Left lung (tissue), 10 donors: ENCODE results near the gene RPS21. TPM values are rescaled to one million over a fixed set of nuclear protein-coding genes. Genes with fewer than 3 reads are reported as not detected.

ENCODE experiments used
- ATAC-seq: fragments of 200-7000 bp; cut with Tn5 transposase; one replicate; pipeline ENCODE4 v1.9.1; 2020; ENCODE audit warnings: moderate library complexity
- DNase-seq, 4 donors: peaks; one replicate each; pipeline ENCODE4 v3.0.0-alpha.2; 2013 to 2020
- H3K27ac ChIP-seq, 2 donors: fragments of 200-600 bp; sonication (generic) in 1 of 2; one replicate each; pipeline versions ENCODE4 v1.5.0 to v1.8.0; 2020 to 2021
- H3K27me3 ChIP-seq, 2 donors: fragments of 200-600 bp; sonication (generic) in 1 of 2; one replicate each; pipeline versions ENCODE4 v1.5.0 to v1.8.0; 2020 to 2021
- H3K36me3 ChIP-seq, 2 donors: fragments of 200-600 bp; sonication (generic) in 1 of 2; one replicate each; pipeline versions ENCODE4 v1.5.0 to v1.8.0; 2020 to 2021
- H3K4me1 ChIP-seq, 2 donors: fragments of 200-600 bp; one replicate each; pipeline ENCODE4 v1.8.0; 2021
- H3K4me3 ChIP-seq, 2 donors: fragments of 200-600 bp; sonication (generic) in 1 of 2; one replicate each; pipeline versions ENCODE4 v1.5.0 to v1.8.0; 2020 to 2021; ENCODE audit warnings: mild to moderate bottlenecking in 1 of 2
- H3K9me3 ChIP-seq, 2 donors: fragments of 200-600 bp; sonication (generic) in 1 of 2; one replicate each; pipeline versions ENCODE4 v1.5.0 to v1.8.0; 2020 to 2021
- intact Hi-C, 2 donors: fragments of 100-400 bp; cut with DNase I; formaldehyde crosslinking; loops; one replicate each; pipeline versions ENCODE4 v1.11.2 to v1.14.2; 2022
- polyA plus RNA-seq, 6 donors: library from polyadenylated mRNA; unstranded; fragments of 120-200 nt; gene quantifications; one replicate each; pipeline ENCODE4 v1.2.1, GENCODE V29; 2013; ENCODE audit not compliant: insufficient read length in 6 of 6
- total RNA-seq, 2 donors: library from RNA; stranded (reverse); fragmentation: NEBNext Ultra II Directional; extraction: Animal tissue kit (Norgen Biotek cat#: 25700); gene quantifications; one replicate each; pipeline ENCODE4 v1.2.1, GENCODE V29; 2021
- TF ChIP-seq, protein P1 (sequence below), 2 donors: fragments of 200-600 bp; sonication (generic) in 1 of 2; IDR thresholded peaks; one replicate each; pipeline versions ENCODE4 v1.5.0 to v1.8.0; 2021; ENCODE audit warnings: antibody characterized with exemption in 2 of 2
- donor health status: DM: no; HTN: yes; CAD: no.
- donor health status: DM: no; HTN: no; CAD: no.

The RPS21 gene
- total and polyA plus RNA-seq, 8 donors: 928 to 1,176 (median 1,013) TPM

DNA sequence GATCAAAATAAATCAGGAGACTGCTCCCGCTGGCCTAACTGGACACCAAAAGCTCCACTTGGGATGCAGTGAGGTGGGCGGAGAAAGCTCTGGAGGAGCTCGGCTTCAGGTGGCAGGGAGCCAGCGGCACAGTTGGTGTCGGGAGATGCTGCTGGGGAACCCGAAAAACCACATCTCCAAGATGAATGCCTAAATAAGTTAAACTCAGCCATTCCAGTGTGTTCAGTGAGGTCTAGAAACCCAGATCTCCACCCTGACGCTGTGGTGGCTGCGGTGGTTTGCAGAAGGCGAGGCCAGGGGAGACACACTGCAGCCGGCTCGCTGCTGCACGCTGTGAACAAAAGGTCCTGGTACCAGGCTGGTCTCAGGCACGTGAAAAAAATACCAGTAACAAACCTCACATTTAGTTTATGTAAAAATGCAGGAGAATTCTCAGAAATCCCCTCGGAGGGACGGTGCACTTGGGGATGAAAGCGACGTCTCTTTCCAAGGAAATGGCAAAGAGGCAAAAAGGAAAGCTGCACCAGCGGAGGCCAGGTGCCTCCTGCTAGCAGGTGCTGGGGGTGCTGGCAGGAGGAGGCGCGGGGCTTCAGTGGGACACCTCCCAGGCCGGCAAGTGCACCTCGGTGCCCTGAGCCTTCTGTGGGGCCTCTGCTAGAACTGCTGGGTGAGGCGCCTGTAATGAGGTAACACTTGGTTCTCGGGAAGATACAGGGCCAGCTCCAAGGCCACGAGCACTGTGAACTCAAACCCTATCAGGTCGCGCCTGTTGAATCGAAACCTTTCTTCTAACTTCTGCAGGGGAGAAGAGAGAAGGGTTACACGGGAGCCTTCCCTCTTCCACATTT lies 3.6 kb downstream of the RPS21 start:
- no peak overlapping the region for H3K27ac ChIP-seq
- H3K9me3 ChIP-seq: no peaks in the 10 kb centered on the region
- no peak for DNase-seq
- no peak overlapping the region for H3K4me3 ChIP-seq
- TF ChIP-seq, protein P1, sequence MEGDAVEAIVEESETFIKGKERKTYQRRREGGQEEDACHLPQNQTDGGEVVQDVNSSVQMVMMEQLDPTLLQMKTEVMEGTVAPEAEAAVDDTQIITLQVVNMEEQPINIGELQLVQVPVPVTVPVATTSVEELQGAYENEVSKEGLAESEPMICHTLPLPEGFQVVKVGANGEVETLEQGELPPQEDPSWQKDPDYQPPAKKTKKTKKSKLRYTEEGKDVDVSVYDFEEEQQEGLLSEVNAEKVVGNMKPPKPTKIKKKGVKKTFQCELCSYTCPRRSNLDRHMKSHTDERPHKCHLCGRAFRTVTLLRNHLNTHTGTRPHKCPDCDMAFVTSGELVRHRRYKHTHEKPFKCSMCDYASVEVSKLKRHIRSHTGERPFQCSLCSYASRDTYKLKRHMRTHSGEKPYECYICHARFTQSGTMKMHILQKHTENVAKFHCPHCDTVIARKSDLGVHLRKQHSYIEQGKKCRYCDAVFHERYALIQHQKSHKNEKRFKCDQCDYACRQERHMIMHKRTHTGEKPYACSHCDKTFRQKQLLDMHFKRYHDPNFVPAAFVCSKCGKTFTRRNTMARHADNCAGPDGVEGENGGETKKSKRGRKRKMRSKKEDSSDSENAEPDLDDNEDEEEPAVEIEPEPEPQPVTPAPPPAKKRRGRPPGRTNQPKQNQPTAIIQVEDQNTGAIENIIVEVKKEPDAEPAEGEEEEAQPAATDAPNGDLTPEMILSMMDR (IDR thresholded peaks at IDR 0.05): no peak
- intact Hi-C loops: no loop called here
- H3K36me3 ChIP-seq: peaks cover 0 to 76% of the 10 kb centered on the region in 2 donors
- no peak for ATAC-seq
- no peaks in the 10 kb centered on the region for H3K27me3 ChIP-seq
- peaks cover 11 to 26% of the 10 kb centered on the region in 2 donors for H3K4me1 ChIP-seq

DNA sequence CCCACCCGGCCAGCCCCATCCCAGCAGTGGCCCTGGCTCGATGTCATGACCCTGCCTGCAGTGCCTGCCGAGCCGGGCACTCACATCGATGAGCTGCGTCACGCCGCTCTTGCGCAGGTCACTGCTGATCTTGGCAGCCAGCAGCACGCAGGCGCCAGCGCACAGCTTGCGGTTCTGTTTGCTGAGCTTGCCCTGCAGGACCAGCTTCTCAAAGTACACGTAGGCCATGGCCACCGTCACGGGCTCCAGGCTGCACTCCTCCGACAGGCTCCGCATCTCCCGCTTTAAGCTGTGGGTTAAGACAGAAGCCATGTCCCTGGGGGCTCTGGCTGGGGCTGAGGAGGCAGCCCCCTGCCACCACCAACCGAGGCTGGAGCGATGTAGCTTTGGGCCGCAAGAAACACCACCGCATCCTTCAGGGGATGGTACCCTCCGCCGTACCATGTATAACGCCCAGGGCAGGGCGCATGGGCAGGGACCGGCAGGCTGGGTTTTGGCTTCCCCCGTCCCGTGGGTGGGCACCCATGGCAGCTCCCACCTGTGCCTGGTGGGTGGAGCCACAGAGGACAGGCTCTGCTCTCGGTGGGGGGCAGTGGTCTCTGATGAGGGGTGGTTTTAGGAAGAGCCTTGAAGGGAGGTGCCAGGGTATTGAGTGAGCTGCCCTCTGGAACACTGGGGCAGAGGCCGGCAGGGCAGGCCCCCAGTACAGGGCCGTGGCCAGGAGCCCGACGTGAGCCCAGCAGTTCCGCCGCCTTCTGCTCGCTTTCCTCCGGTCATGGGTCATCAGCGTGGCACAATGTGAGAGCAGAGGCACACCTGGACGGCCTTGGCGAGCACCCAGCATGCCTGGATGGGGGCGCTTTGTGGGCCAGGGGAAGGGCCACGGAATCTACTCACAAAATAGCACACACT lies 4.5 kb downstream of the RPS21 start:
- DNase-seq: no peak
- H3K36me3 ChIP-seq: peaks cover 0 to 82% of the 10 kb centered on the region in 2 donors

DNA sequence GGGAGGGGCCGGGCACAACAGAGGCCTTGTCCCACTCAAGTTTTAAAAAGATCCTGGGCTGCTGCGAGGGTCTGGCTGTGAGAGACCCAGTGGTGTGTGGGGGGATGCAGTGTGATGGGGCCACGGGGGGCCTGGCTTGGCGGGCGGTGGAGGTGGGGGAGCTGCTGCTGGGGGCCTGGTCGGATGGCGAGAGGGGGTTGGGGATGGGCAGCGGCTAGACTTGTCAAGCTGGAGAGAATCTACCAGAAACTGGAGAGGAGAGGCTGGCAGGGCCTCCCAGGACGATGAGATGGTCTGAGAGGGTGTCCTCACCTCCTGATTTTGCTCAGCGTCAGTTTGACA lies 5.1 kb downstream of the RPS21 start:
- ATAC-seq (no peak), DNase-seq (no peak)
- TF ChIP-seq, protein P1 (IDR thresholded peaks at IDR 0.05): no peak
- Histone ChIP-seq H3K4me3 (no peak overlapping the region), H3K27me3 (no peaks in the 10 kb centered on the region), H3K27ac (no peak overlapping the region), H3K36me3 (peaks cover 0 to 82% of the 10 kb centered on the region in 2 donors), H3K4me1 (peaks cover 11 to 17% of the 10 kb centered on the region in 2 donors), H3K9me3 (no peaks in the 10 kb centered on the region)
- intact Hi-C loops: no loop called here

More for the DNA sequence above, 4.5 kb downstream of the RPS21 start:
- TF ChIP-seq, protein P1 (IDR thresholded peaks at IDR 0.05): no peak
- peaks cover 11 to 17% of the 10 kb centered on the region in 2 donors for H3K4me1 ChIP-seq
- H3K27me3 ChIP-seq: no peaks in the 10 kb centered on the region
- H3K9me3 ChIP-seq: no peaks in the 10 kb centered on the region
- no peak overlapping the region for H3K27ac ChIP-seq
- intact Hi-C loops: no loop called here
- ATAC-seq: no peak
- no peak overlapping the region for H3K4me3 ChIP-seq

DNA sequence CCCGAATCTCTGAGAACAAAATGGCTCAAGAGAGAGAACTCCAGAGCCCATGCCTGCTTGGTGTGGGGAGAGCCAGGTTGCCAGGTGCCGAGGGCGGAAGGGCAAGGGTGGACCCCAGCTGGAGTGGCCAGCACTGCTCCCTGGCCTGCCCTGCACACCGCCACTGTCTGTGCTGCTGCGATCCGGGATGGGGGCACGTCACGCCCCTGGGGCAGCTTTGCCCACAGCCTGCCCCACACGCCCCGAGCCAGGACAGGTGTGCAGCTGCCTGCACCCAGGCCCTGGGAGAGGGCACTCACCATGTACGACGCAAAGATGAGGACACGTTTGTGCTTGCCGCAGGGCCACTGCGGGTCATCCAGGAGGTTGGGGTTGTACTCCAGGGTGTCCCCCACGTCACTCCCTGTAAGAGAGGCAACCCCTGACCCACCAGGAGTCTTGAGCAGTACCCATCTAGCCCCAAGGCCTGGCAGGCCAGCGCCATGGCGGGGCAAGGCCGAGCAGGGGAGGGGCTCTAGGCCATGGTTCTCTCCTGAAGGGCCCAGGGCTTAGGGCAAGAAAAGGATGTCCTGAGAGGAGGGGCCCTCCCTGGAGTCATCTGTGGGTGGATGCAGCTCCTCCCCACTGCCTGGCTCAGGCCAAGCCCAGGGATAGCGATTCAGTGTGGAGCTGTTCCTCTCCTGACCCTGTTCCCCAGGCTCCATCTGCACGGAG lies 5.9 kb downstream of the RPS21 start:
- Histone ChIP-seq H3K27me3 (no peaks in the 10 kb centered on the region), H3K36me3 (peaks cover 0 to 82% of the 10 kb centered on the region in 2 donors), H3K4me1 (peaks cover 7 to 12% of the 10 kb centered on the region in 2 donors), H3K9me3 (no peaks in the 10 kb centered on the region), H3K27ac (no peak overlapping the region), H3K4me3 (no peak overlapping the region)
- DNase-seq: no peak
- TF ChIP-seq, protein P1 (IDR thresholded peaks at IDR 0.05): no peak
- no peak for ATAC-seq
- intact Hi-C loops: no loop called here
